Astrocyte (in vitro differentiated cells and primary cell): Measurements from ENCODE around the gene IL32. TPM values are rescaled to one million over a fixed set of nuclear protein-coding genes. Genes with fewer than 3 reads are reported as not detected.

Source experiments
- DNase-seq: peaks from one replicate; pipeline ENCODE4 v3.0.0-alpha.2; 2010; ENCODE audit warnings: low read depth
- FAIRE-seq: peaks from 2 replicates; lab custom pipeline; 2011; peaks lifted over from hg19 to GRCh38; lab: Jason Lieb, UNC
- H2AFZ ChIP-seq: 2 replicates; pipeline ENCODE4 v1.6.0; 2012; ENCODE audit warnings: low read depth, low read length, inconsistent platforms
- H3K27ac ChIP-seq: 2 replicates; pipeline ENCODE4 v1.5.1; 2011; ENCODE audit warnings: low read depth, low read length, inconsistent platforms
- H3K27me3 ChIP-seq: 2 replicates; pipeline ENCODE4 v1.6.0; 2011; ENCODE audit warnings: low read length, inconsistent platforms; ENCODE audit not compliant: insufficient read depth
- H3K36me3 ChIP-seq: 2 replicates; pipeline ENCODE4 v1.5.1; 2011; ENCODE audit warnings: low read length, inconsistent platforms; ENCODE audit not compliant: insufficient read depth
- H3K4me1 ChIP-seq: 2 replicates; pipeline ENCODE4 v1.5.1; 2011; ENCODE audit warnings: low read length, inconsistent platforms; ENCODE audit not compliant: insufficient read depth
- H3K4me2 ChIP-seq: 2 replicates; pipeline ENCODE4 v1.6.0; 2012; ENCODE audit warnings: low read length, inconsistent platforms
- H3K4me3 ChIP-seq: 2 replicates; pipeline ENCODE4 v1.5.1; 2011; ENCODE audit warnings: low read depth, mild to moderate bottlenecking, low read length, inconsistent platforms; ENCODE audit not compliant: insufficient read depth
- H3K79me2 ChIP-seq: 2 replicates; pipeline ENCODE4 v1.6.0; 2012; ENCODE audit warnings: mild to moderate bottlenecking, low read length, inconsistent platforms; ENCODE audit not compliant: insufficient read depth
- H3K9ac ChIP-seq: 2 replicates; pipeline ENCODE4 v1.6.0; 2012; ENCODE audit warnings: mild to moderate bottlenecking, low read length, inconsistent platforms
- H3K9me3 ChIP-seq: 2 replicates; pipeline ENCODE4 v1.5.1; 2012; ENCODE audit warnings: low read depth, mild to moderate bottlenecking, low read length, inconsistent platforms; ENCODE audit not compliant: insufficient read depth
- H4K20me1 ChIP-seq: 2 replicates; pipeline ENCODE4 v1.6.0; 2012; ENCODE audit warnings: low read length, inconsistent platforms; ENCODE audit not compliant: insufficient read depth
- H3K27ac Mint-ChIP-seq: one replicate; pipeline ENCODE4 v1.8.0; 2021; ENCODE audit warnings: mild to moderate bottlenecking, mixed read lengths; ENCODE audit not compliant: unreplicated experiment
- H3K27me3 Mint-ChIP-seq: one replicate; pipeline ENCODE4 v1.8.0; 2021; ENCODE audit warnings: low read depth, mixed read lengths; ENCODE audit not compliant: unreplicated experiment
- H3K36me3 Mint-ChIP-seq: one replicate; pipeline ENCODE4 v1.8.0; 2021; ENCODE audit warnings: low read depth, mixed read lengths; ENCODE audit not compliant: unreplicated experiment
- H3K4me1 Mint-ChIP-seq: one replicate; pipeline ENCODE4 v1.8.0; 2021; ENCODE audit warnings: low read depth, mixed read lengths; ENCODE audit not compliant: unreplicated experiment
- H3K4me3 Mint-ChIP-seq: one replicate; pipeline ENCODE4 v1.8.0; 2021; ENCODE audit warnings: mild to moderate bottlenecking, moderate library complexity, mixed read lengths; ENCODE audit not compliant: unreplicated experiment
- H3K9me3 Mint-ChIP-seq: one replicate; pipeline ENCODE4 v1.8.0; 2021; ENCODE audit warnings: mild to moderate bottlenecking, mixed read lengths; ENCODE audit not compliant: unreplicated experiment
- EZH2 ChIP-seq: IDR thresholded peaks from 2 replicates; pipeline ENCODE4 v1.6.1; 2012; ENCODE audit warnings: mild to moderate bottlenecking, low read length, inconsistent platforms; ENCODE audit not compliant: insufficient read depth
- total RNA-seq: library from RNA; stranded (reverse); gene quantifications from 2 replicates; pipeline ENCODE4 v1.2.1, GENCODE V29; 2021
- TF ChIP-seq, protein P1 (sequence below): IDR thresholded peaks from 2 replicates; pipeline ENCODE4 v1.5.1; 2011; ENCODE audit warnings: low read depth, mild to moderate bottlenecking, inconsistent platforms, low read length, moderate library complexity; ENCODE audit not compliant: insufficient read depth

Gene IL32
- total RNA-seq, 1 donor from 2014 or later, result 43.8 TPM

DNA sequence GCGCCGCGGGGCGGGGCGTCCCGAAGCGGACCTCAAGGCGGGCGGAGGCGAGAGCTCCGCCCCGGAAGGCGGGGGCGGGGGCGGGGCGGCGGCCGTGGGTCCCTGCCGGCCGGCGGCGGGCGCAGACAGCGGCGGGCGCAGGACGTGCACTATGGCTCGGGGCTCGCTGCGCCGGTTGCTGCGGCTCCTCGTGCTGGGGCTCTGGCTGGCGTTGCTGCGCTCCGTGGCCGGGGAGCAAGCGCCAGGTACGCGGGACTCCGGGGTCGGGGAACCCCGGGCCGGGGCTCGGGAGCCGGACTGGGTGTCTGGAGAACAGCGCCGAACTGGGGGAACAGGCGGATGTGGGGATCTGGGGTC, 45.2 kb upstream of the IL32 start, which contains the start of gene TNFRSF12A:
Gene TNFRSF12A (plus strand): TSS at position 122 of the 357 bp plus-strand sequence. CDS start 30 bp downstream, at position 152.
- H2AFZ ChIP-seq, result peak within 1 kb of the TSS; percentile 68
- H4K20me1 ChIP-seq, result peaks cover 7% of the 10 kb centered on the region
- no peaks in the 10 kb centered on the region for H3K36me3 ChIP-seq
- TF ChIP-seq EZH2, result no peak
- TF ChIP-seq, protein P1, sequence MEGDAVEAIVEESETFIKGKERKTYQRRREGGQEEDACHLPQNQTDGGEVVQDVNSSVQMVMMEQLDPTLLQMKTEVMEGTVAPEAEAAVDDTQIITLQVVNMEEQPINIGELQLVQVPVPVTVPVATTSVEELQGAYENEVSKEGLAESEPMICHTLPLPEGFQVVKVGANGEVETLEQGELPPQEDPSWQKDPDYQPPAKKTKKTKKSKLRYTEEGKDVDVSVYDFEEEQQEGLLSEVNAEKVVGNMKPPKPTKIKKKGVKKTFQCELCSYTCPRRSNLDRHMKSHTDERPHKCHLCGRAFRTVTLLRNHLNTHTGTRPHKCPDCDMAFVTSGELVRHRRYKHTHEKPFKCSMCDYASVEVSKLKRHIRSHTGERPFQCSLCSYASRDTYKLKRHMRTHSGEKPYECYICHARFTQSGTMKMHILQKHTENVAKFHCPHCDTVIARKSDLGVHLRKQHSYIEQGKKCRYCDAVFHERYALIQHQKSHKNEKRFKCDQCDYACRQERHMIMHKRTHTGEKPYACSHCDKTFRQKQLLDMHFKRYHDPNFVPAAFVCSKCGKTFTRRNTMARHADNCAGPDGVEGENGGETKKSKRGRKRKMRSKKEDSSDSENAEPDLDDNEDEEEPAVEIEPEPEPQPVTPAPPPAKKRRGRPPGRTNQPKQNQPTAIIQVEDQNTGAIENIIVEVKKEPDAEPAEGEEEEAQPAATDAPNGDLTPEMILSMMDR, result no peak
- peak within 1 kb of the TSS; percentile 100 for H3K27ac Mint-ChIP-seq
- peak within 1 kb of the TSS; percentile 88 for H3K4me2 ChIP-seq
- no peaks in the 10 kb centered on the region for H3K9me3 ChIP-seq
- H3K27ac ChIP-seq, result peak within 1 kb of the TSS; percentile 100
- peak within 1 kb of the TSS; percentile 94 for H3K4me3 ChIP-seq
- H3K36me3 Mint-ChIP-seq, result peaks cover 2% of the 10 kb centered on the region
- peaks cover 5% of the 10 kb centered on the region for H3K79me2 ChIP-seq
- peak within 1 kb of the TSS; percentile 93 for H3K4me3 Mint-ChIP-seq
- DNase-seq, result peak; percentile 35
- H3K27me3 Mint-ChIP-seq, result no peaks in the 10 kb centered on the region
- peak within 1 kb of the TSS; percentile 99 for H3K9ac ChIP-seq
- no peaks in the 10 kb centered on the region for H3K9me3 Mint-ChIP-seq
- H3K27me3 ChIP-seq, result no peaks in the 10 kb centered on the region
- peaks cover 15% of the 10 kb centered on the region for H3K4me1 Mint-ChIP-seq
- no peak for FAIRE-seq
- H3K4me1 ChIP-seq, result peaks cover 29% of the 10 kb centered on the region

DNA sequence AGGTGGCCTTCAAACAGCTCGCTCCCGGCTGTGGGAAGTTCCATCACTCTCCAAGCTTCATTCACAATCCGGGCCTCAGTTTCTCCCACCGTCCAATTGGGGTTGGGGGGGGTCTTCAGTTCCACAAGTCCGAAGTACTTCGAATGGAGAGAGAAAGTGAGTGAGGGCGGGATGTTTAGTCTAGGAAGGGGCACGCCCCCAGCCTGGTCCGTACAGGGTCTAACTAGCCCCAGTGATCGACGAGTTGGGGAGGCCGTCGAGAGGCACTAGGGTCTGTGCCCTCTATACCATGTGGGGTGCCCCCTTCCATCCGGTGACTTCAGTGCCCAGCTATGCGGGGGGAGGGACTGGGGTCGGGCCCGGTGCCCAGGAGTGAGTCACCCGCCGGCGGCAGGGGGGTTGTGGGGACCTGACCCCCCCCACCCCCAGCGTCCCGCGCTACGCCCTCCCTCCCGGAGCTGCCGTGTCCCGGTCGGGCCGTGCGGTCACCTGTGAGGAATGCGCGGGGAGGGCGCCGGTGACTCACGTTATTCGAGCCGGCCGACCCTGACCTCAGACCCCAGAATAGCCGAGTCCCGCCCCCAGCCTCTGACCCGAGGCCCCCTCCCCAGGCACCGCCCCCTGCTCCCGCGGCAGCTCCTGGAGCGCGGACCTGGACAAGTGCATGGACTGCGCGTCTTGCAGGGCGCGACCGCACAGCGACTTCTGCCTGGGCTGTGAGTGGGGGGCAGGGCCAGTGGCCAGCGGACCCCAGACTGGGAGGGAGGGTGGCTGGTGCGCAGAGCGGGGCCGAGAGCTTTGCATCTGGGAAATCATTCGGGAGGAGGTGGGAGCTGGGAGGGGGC, 44.6 kb upstream of the IL32 start:
- peaks cover 4% of the 10 kb centered on the region for H3K36me3 Mint-ChIP-seq
- TF ChIP-seq EZH2, result no peak
- TF ChIP-seq, protein P1, result no peak
- Histone ChIP-seq H3K4me3 (peak overlapping the region; percentile 94), H3K36me3 (no peaks in the 10 kb centered on the region), H3K79me2 (peaks cover 5% of the 10 kb centered on the region), H3K4me1 (peaks cover 29% of the 10 kb centered on the region), H3K4me2 (peak overlapping the region; percentile 88), H4K20me1 (peaks cover 12% of the 10 kb centered on the region), H3K9me3 (no peaks in the 10 kb centered on the region), H3K27me3 (no peaks in the 10 kb centered on the region), H3K9ac (peak overlapping the region; percentile 99), H3K27ac (peak overlapping the region; percentile 100), H2AFZ (no peak overlapping the region)
- DNase-seq, result peak; percentile 75
- peak overlapping the region; percentile 100 for H3K27ac Mint-ChIP-seq
- no peaks in the 10 kb centered on the region for H3K9me3 Mint-ChIP-seq
- H3K27me3 Mint-ChIP-seq, result no peaks in the 10 kb centered on the region
- peak overlapping the region; percentile 93 for H3K4me3 Mint-ChIP-seq
- FAIRE-seq, result no peak
- H3K4me1 Mint-ChIP-seq, result peaks cover 14% of the 10 kb centered on the region
